K562 (cell line): Measurements from ENCODE around the gene TMEM185B. TPM values are rescaled to one million over a fixed set of nuclear protein-coding genes. Genes with fewer than 3 reads are reported as not detected.
A peak's percentile ranks its signal among the peaks of the same experiment; 100 is the strongest.

Experiments
- ATAC-seq: fragments of 200-7000 bp; cut with Tn5 transposase; 3 replicates; pipeline ENCODE4 v1.9.1; 2020; ENCODE audit warnings: moderate library complexity
- BruUV-seq: library from RNA; stranded (reverse); fragments of 400-500 nt; replicated peaks from 2 replicates; lab custom pipeline; 2021; lab: Mats Ljungman, UMichigan
- CTCF ChIA-PET: fragments of 300-600 bp; formaldehyde crosslinking; extraction: SDS; loops from one replicate; lab custom pipeline; 2021; ENCODE audit warnings: low intra/inter-chr PET ratio; lab: Yijun Ruan, JAX
- POLR2A ChIA-PET: fragments of 300-600, 350-650 bp; sonication (Branson Sonifier 250); formaldehyde crosslinking; extraction: SDS; loops from one replicate; lab custom pipeline; 2021; ENCODE audit warnings: antibody characterized with exemption, inconsistent platforms; lab: Yijun Ruan, JAX
- DNase-seq, 4 experiments: peaks; one replicate each; pipeline versions ENCODE4 v3.0.0 to v3.0.0-alpha.2; 2011 to 2018; ENCODE audit warnings: low spot score in 3 of 4, mixed read lengths in 3 of 4; ENCODE audit errors: extremely low read depth in 1 of 4
- FAIRE-seq: peaks from 2 replicates; lab custom pipeline; 2011; peaks lifted over from hg19 to GRCh38; lab: Jason Lieb, UNC
- H2AFZ ChIP-seq: 2 replicates; pipeline ENCODE4 v1.6.0; 2011; ENCODE audit warnings: low read depth, low read length, control low read depth, inconsistent platforms
- H3K27ac ChIP-seq: fragments of 200-600 bp; 3 replicates; pipeline ENCODE4 v1.8.0; 2011; ENCODE audit warnings: low read depth, mild to moderate bottlenecking, control low read depth, inconsistent platforms, low read length, moderate library complexity, mixed read lengths; ENCODE audit errors: extremely low read depth
- H3K27me3 ChIP-seq, 2 experiments: fragments of 300-600 bp in 1 of 2; 2 replicates in 1 of 2; 3 replicates in 1 of 2; pipeline versions ENCODE4 v1.6.0 to v1.8.0; 2011; ENCODE audit warnings: inconsistent platforms in 2 of 2, low read length in 2 of 2, mild to moderate bottlenecking in 1 of 2, mixed read lengths in 1 of 2, moderate library complexity in 1 of 2; ENCODE audit not compliant: control insufficient read depth in 2 of 2, insufficient read depth in 2 of 2
- H3K36me3 ChIP-seq: fragments of 300-600 bp; 3 replicates; pipeline ENCODE4 v1.8.0; 2011; ENCODE audit warnings: mild to moderate bottlenecking, low read length, inconsistent platforms; ENCODE audit not compliant: control insufficient read depth, insufficient read depth
- H3K4me1 ChIP-seq, 2 experiments: fragments of 200-600 bp in 1 of 2; replicated peaks in 1 of 2; 2 replicates in 1 of 2; 3 replicates in 1 of 2; pipeline versions ENCODE4 v1.5.1 to v1.8.0; 2011; ENCODE audit warnings: inconsistent platforms in 2 of 2, low read length in 2 of 2, mild to moderate bottlenecking in 1 of 2, mixed read lengths in 1 of 2, moderate library complexity in 1 of 2; ENCODE audit not compliant: control insufficient read depth in 2 of 2, insufficient read depth in 2 of 2
- H3K4me2 ChIP-seq: 2 replicates; pipeline ENCODE4 v1.6.1; 2011; ENCODE audit warnings: low read length, control low read depth, inconsistent platforms, mixed read lengths; ENCODE audit not compliant: insufficient read depth
- H3K4me3 ChIP-seq: fragments of 200-600 bp; sonication (generic), shearing (Covaris generic); 2 replicates; pipeline ENCODE4 v1.5.1; 2016; ENCODE audit warnings: control low read depth, inconsistent platforms
- H3K79me2 ChIP-seq: fragments of 200-600 bp; 3 replicates; pipeline ENCODE4 v1.8.0; 2011; ENCODE audit warnings: low read length, inconsistent platforms; ENCODE audit not compliant: control insufficient read depth, insufficient read depth
- H3K9ac ChIP-seq, 2 experiments: 2 replicates each; pipeline versions ENCODE4 v1.6.0 to v1.6.1; 2011; ENCODE audit warnings: low read depth in 2 of 2, low read length in 2 of 2, control low read depth in 1 of 2, inconsistent platforms in 1 of 2, mild to moderate bottlenecking in 1 of 2, mixed read lengths in 1 of 2; ENCODE audit not compliant: insufficient read depth in 1 of 2
- H3K9me1 ChIP-seq: one replicate; pipeline ENCODE4 v1.6.0; 2011; ENCODE audit warnings: inconsistent platforms, mild to moderate bottlenecking, low read length, moderate library complexity; ENCODE audit not compliant: control insufficient read depth, insufficient read depth
- H3K9me3 ChIP-seq: replicated peaks from 2 replicates; pipeline ENCODE4 v1.5.1; 2011; ENCODE audit warnings: low read depth, low read length, inconsistent platforms; ENCODE audit not compliant: control insufficient read depth, insufficient read depth
- H4K20me1 ChIP-seq: replicated peaks from 2 replicates; pipeline ENCODE4 v1.6.1; 2011; ENCODE audit warnings: low read length, inconsistent platforms, mixed read lengths; ENCODE audit not compliant: control insufficient read depth, insufficient read depth
- ARID2 ChIP-seq: fragments of 450-650 bp; IDR thresholded peaks from 2 replicates; pipeline ENCODE4 v1.6.1; 2017; ENCODE audit warnings: antibody characterized with exemption, mild to moderate bottlenecking
- CBFA2T3 ChIP-seq: fragments of 450-650 bp; IDR thresholded peaks from 2 replicates; pipeline ENCODE4 v1.6.1; 2017
- CTBP1 ChIP-seq: fragments of 450-650 bp; IDR thresholded peaks from 2 replicates; pipeline ENCODE4 v1.6.1; 2016; ENCODE audit warnings: borderline replicate concordance
- HDAC2 ChIP-seq: fragments of 450-650 bp; IDR thresholded peaks from 2 replicates; pipeline ENCODE4 v1.6.1; 2016; ENCODE audit warnings: mild to moderate bottlenecking
- HINFP ChIP-seq: fragments of 450-650 bp; conservative IDR thresholded peaks from 2 replicates; pipeline ENCODE4 v1.6.1; 2016; ENCODE audit warnings: missing genetic modification characterization, low read depth, mild to moderate bottlenecking, control low read depth, missing compliant biosample characterization
- JUND ChIP-seq, 2 experiments: IDR thresholded peaks; 2 replicates in 1 of 2; 3 replicates in 1 of 2; pipeline ENCODE4 v1.6.1; 2011; ENCODE audit warnings: borderline replicate concordance in 2 of 2, low read depth in 2 of 2, low read length in 2 of 2, improper control_type of control experiment in 1 of 2, missing biosample characterization in 1 of 2, missing genetic modification characterization in 1 of 2, missing genetic modification reagents in 1 of 2
- MYC ChIP-seq, 2 experiments: fragments of 250-450 bp in 1 of 2; sonication (Bioruptor Pico) in 1 of 2; IDR thresholded peaks; 2 replicates each; pipeline versions ENCODE4 v1.5.1 to v1.6.1; 2012 to 2021; ENCODE audit warnings: low read depth in 2 of 2, borderline replicate concordance in 1 of 2, improper control_type of control experiment in 1 of 2, low read length in 1 of 2, mild to moderate bottlenecking in 1 of 2, moderate library complexity in 1 of 2
- YY1 ChIP-seq, 3 experiments: IDR thresholded peaks; 2 replicates each; pipeline ENCODE4 v1.6.1; 2011; ENCODE audit warnings: low read length in 2 of 3, mild to moderate bottlenecking in 2 of 3, moderate library complexity in 2 of 3, borderline replicate concordance in 1 of 3, control low read depth in 1 of 3, low read depth in 1 of 3; ENCODE audit not compliant: insufficient read depth in 3 of 3, insufficient replicate concordance in 2 of 3, control insufficient read depth in 1 of 3, insufficient read length in 1 of 3; ENCODE audit errors: extremely low read depth in 1 of 3
- ZNF740 ChIP-seq, 3 experiments: fragments of 200-800 bp in 1 of 3; sonication (Bioruptor generic) in 1 of 3; sonication (generic) in 1 of 3; formaldehyde crosslinking in 1 of 3; IDR thresholded peaks; 2 replicates each; pipeline versions ENCODE4 v1.6.1 to v1.8.0; 2016 to 2022; ENCODE audit warnings: mild to moderate bottlenecking in 2 of 3, missing compliant biosample characterization in 2 of 3, missing genetic modification characterization in 2 of 3, missing genetic modification reagents in 1 of 3
- WGBS: fragments of 100-300 bp; shearing (Covaris generic); methylation state at CpG from one replicate; pipeline ENCODE4 v1.1.6; 2016; ENCODE audit warnings: low coverage, mixed read lengths; ENCODE audit not compliant: insufficient coverage; ENCODE audit errors: missing lambda C conversion rate; 5-methylcytosine and 5-hydroxymethylcytosine counted together
- in situ Hi-C: fragments of 300-500 bp; cut with MboI; formaldehyde crosslinking; loops from 4 replicates; pipeline ENCODE4 v1.15.0; 2018; ENCODE audit warnings: inconsistent platforms, mixed read lengths
- intact Hi-C: fragments of 100-400 bp; cut with micrococcal nuclease; formaldehyde crosslinking; loops from 2 replicates; pipeline ENCODE4 v1.14.2; 2022
- polyA plus RNA-seq, 8 experiments: library from polyadenylated mRNA; depleted of rRNA in 4 of 8; stranded (reverse) in 5 of 8; unstranded in 3 of 8; fragments of >200 nt; fragmentation: Nextera tagmentation in 2 of 8; fragmentation: Illumina TruSeq in 1 of 8; extraction: Ambion mirVana in 2 of 8; extraction: Trizol in 1 of 8; gene quantifications; 2 replicates each; pipeline versions ENCODE4 v1.2.1 to v1.2.3, GENCODE V29; 2011 to 2014; ENCODE audit warnings: inconsistent platforms in 1 of 8, missing spikeins in 1 of 8
- total RNA-seq, 7 experiments: library from RNA; depleted of rRNA in 6 of 7; stranded (reverse); fragments of >200 nt in 6 of 7; fragmentation: Illumina TruSeq in 2 of 7; extraction: Trizol in 2 of 7; gene quantifications; 2 replicates each; pipeline versions ENCODE4 v1.2.1 to v1.2.3, GENCODE V29; 2011 to 2021; ENCODE audit warnings: low replicate concordance in 1 of 7
- TF ChIP-seq, protein P1 (sequence below): fragments of 200-800 bp; sonication (Bioruptor generic); IDR thresholded peaks from 2 replicates; pipeline ENCODE4 v1.6.1; 2017; ENCODE audit warnings: missing genetic modification characterization, missing compliant biosample characterization

Gene TMEM185B
- total and polyA plus RNA-seq, 9 of the 15 experiments (the other 6 are each of a cell fraction or from before 2014, with no cell fraction given), result 2.9 to 28.2 (median 11.5) TPM

DNA sequence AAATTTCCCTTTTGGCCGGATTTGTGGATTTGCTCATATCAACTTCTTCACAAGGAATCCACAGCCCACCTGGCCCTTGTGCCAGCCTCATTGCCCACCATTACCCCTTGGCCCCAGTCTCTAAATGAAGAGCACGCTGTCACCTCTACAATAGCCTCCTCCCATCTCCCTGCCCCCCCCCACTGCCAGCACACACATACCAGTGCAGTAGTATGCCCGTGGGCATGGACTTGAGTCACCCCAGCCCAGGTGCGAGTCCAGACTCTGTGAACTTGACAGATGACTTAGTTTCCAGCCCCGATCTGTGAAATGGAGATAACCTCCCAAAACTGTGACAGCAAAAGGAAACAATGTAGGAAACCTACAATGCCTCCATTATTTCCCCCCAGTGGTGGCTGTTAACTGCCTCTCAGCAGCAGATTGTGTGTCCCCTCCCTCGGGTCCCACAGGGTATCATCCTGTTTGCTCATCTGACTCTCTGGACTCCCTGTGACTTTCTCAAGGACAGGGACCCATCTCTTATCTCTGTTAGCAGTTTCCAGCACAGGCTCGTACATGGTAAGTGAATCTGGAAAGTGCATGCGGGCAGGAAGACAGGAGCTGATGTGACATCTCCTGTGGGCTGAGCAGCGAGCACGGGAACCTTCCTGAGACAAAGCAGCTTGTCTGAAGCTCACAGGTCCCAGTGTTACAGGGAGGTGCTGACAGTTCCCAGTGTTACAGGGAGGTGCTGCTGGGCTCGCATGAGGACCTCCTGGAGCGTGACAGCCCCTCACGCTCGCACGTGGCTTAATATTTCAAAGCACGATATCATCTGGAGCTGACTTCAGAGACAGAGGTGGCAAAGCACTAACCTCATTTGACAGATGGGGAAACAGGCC is 4.2 kb upstream of the TMEM185B start:
- no peaks in the 10 kb centered on the region for H3K9me1 ChIP-seq
- intact Hi-C loops (no loop called here), in situ Hi-C loops (no loop called here)
- H3K4me2 ChIP-seq, result peak overlapping the region; percentile 61; the same call in 1 of the 2 replicates
- ChIA-PET CTCF (no interaction called here), POLR2A (interaction anchor here (0.6 to 1.2 kb wide), 4 partner anchors 9 to 115 kb away, joined by 3 to 4 read pairs (median 3); no protein-coding TSS in a partner anchor)
- BruUV-seq, result no TSS peak
- peak; percentile 26 for ATAC-seq
- no peak overlapping the region for H3K4me3 ChIP-seq
- H3K36me3 ChIP-seq, result no peaks in the 10 kb centered on the region
- no peaks in the 10 kb centered on the region for H4K20me1 ChIP-seq
- H2AFZ ChIP-seq, result peak overlapping the region; percentile 77
- peak in 2 of 4 experiments; percentile 49 to 79 for DNase-seq
- WGBS, result 14% methylated on average over 16 of the region's 16 CpGs
- H3K27ac ChIP-seq, result no peak overlapping the region
- 0 out of 2 replicates have a peak, but pooled peaks cover under 1% of the 10 kb centered on the region for H3K9me3 ChIP-seq
- peak; percentile 80 for FAIRE-seq
- no peaks in the 10 kb centered on the region; a peak in 1 of 5 replicates for H3K27me3 ChIP-seq
- peaks cover 6% of the 10 kb centered on the region for H3K79me2 ChIP-seq
- H3K9ac ChIP-seq, result peak overlapping the region in 1 of 2 experiments; percentile 83; a peak in 2 of 4 replicates
- peaks cover 27 to 34% of the 10 kb centered on the region in 2 experiments for H3K4me1 ChIP-seq
- peak in 1 of 3 experiments; percentile 34 for TF ChIP-seq YY1 (IDR thresholded peaks at IDR 0.05; ENCODE audit: borderline replicate concordance in 1 of 3, control insufficient read depth in 1 of 3, extremely low read depth in 1 of 3, insufficient read depth in 3 of 3, insufficient read length in 1 of 3, insufficient replicate concordance in 2 of 3, low read depth in 1 of 3, low read length in 2 of 3)
- TF ChIP-seq ARID2, result no peak
- peak; percentile 98 for TF ChIP-seq CTBP1
- peak; percentile 86 for TF ChIP-seq ZNF740 (CRISPR knock-in tag; IDR thresholded peaks at IDR 0.05)
- 0 out of 4 replicates have a peak, but pooled peaks of 1 of the 2 experiments have one; percentile 38 for TF ChIP-seq ZNF740 (tag; IDR thresholded peaks at IDR 0.05)
- TF ChIP-seq, protein P1, sequence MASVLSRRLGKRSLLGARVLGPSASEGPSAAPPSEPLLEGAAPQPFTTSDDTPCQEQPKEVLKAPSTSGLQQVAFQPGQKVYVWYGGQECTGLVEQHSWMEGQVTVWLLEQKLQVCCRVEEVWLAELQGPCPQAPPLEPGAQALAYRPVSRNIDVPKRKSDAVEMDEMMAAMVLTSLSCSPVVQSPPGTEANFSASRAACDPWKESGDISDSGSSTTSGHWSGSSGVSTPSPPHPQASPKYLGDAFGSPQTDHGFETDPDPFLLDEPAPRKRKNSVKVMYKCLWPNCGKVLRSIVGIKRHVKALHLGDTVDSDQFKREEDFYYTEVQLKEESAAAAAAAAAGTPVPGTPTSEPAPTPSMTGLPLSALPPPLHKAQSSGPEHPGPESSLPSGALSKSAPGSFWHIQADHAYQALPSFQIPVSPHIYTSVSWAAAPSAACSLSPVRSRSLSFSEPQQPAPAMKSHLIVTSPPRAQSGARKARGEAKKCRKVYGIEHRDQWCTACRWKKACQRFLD (CRISPR knock-in tag), result peak; percentile 41; the same call in 1 of the 2 replicates
- TF ChIP-seq CBFA2T3, result peak; percentile 83
- no peak for TF ChIP-seq HINFP (tag)
- peak; percentile 57; the same call in 1 of the 2 replicates for TF ChIP-seq HDAC2
- TF ChIP-seq JUND (IDR thresholded peaks at IDR 0.05; ENCODE audit: borderline replicate concordance, low read depth, low read length), result no peak
- TF ChIP-seq JUND (tag; IDR thresholded peaks at IDR 0.05; ENCODE audit: borderline replicate concordance, low read depth, low read length), result 0 out of 3 replicates have a peak, but pooled peaks have one; percentile 25
- no peak; the same call in 1 of the 2 replicates for TF ChIP-seq MYC (IDR thresholded peaks at IDR 0.05; ENCODE audit: low read depth, low read length)
- TF ChIP-seq MYC (CRISPR knock-in tag; IDR thresholded peaks at IDR 0.05; ENCODE audit: borderline replicate concordance, low read depth), result peak; percentile 37; the same call in 1 of the 2 replicates
